HG02885 (cell line): ENCODE data around the gene BAHCC1.

Experiments
- ATAC-seq: cut with Tn5 transposase; IDR thresholded peaks from one replicate; pipeline ENCODE4 v1.9.1; 2021; ENCODE audit warnings: mild to moderate bottlenecking; ENCODE audit not compliant: unreplicated experiment, poor library complexity

BAHCC1 gene

GRCh38 chr17:81471818-81472456 lies 76.7 kb downstream of the BAHCC1 start:
- no peak for ATAC-seq

GRCh38 chr17:81473019-81473418 lies 77.8 kb downstream of the BAHCC1 start:
- no peak for ATAC-seq

GRCh38 chr17:81474958-81475357 lies 79.7 kb downstream of the BAHCC1 start:
- ATAC-seq: no peak

- ATAC-seq: no peak
These were observed 80.8 kb downstream of the BAHCC1 start for GRCh38 chr17:81476097-81476496.

GRCh38 chr17:81476635-81477034 lies 81.4 kb downstream of the BAHCC1 start:
- no peak for ATAC-seq

GRCh38 chr17:81477173-81477572 lies 81.9 kb downstream of the BAHCC1 start:
- ATAC-seq: no peak

- ATAC-seq: no peak
These were observed 82.9 kb downstream of the BAHCC1 start for GRCh38 chr17:81478119-81478518.

- ATAC-seq: no peak
These were observed 84.2 kb downstream of the BAHCC1 start for GRCh38 chr17:81479175-81480071.

- no peak for ATAC-seq
These were observed 85.1 kb downstream of the BAHCC1 start for GRCh38 chr17:81480140-81481072.

DNA sequence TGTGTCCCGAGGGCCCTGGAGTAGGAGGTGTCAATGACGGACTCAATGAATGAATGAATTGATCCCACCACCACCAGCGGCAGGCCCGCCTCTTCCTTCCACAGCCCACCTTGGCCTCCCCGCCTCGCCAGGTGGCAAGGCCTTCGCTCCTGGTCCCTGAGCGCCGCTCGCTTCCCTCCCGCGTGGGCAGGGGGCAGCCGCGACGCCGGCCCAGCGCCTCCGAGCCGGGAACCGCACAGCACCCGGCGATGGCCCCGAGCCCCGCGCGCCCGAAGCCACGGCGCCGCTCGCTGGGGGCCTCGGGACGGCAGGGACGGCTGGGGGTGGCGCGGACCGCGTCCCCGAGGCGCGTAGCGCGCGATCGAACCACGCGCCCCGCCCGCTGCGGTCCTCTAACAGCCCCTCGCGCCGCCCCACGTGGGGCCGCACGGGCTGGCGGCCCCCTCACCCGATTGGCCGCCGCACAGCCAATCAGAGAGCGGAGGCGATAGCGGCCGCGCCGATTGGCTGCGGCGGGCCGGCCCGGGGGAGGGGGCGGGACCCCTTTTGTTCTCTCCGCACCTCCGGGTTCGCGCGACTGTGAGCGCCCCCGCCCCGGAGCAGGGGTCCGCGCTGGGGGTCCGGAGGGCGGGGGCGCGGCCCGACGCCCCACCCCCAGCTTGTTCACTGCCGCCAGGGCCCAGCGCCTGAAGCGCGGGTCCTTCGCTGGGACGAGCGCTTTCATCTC lies 86.0 kb downstream of the BAHCC1 start:
- no peak for ATAC-seq

GRCh38 chr17:81481815-81482505 lies 86.7 kb downstream of the BAHCC1 start:
- ATAC-seq: no peak

GRCh38 chr17:81482673-81483072 lies 87.4 kb downstream of the BAHCC1 start:
- no peak for ATAC-seq

GRCh38 chr17:81483085-81483861 lies 88.0 kb downstream of the BAHCC1 start:
- no peak for ATAC-seq

GRCh38 chr17:81483862-81484194 lies 88.6 kb downstream of the BAHCC1 start:
- ATAC-seq: no peak

DNA sequence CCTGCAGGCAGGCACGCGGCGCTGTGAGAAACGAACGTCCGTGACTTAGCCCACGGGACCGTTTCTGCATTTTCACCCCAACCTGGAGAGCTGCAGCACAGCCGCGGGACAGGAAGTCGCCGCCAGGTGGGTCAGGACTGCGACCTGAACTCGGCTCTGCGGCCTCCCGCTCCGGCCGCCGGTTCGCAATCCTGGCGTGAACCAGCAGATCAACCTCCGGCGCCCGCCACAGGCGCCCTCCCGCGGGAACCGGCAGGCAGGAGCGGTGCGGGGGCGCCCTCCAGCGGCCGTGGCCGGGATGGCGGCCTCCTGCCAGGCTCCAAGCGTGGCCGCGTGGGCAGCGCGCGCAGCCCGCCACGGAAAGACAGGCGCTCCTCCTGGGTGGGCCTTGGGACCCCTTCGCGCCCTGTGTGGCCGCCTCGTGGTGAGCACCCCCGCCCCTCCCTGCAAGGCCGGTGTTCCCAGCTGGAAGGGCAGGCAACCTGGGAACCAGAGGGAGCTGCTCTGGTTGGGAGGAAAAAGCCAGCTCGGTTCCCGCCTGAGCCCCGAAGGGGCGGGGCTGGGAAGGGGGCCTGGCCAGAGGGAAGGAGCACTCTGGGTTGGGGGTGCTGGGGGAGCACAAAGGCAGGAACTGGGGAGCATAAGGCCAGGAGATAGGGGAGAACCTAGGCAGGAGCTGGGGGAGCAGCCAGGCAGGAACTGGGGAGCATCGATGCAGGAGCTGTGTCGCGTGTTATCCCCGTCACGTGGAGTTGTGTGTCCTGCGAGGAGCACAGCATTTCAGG lies 89.1 kb downstream of the BAHCC1 start:
- peak; percentile 70 for ATAC-seq

GRCh38 chr17:81486199-81486810 lies 91.0 kb downstream of the BAHCC1 start:
- ATAC-seq: no peak

DNA sequence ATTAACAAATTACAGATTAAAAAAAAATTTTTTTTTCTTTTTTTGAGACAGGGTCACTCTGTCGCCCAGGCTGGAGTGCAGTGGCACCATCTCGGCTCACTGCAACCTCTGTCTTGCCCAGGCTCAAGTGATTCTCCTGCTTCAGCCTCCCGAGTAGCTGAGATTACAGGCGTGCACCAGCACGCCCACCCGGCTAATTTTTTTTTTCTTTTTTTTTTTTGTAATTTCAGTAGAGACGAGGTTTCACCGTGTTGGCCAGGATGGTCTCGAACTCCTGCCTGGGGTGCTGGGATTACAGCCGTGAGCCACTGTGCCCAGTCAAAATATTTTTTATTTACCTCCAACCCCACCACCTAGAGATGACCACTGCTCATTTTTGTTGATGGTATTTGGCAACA lies 91.8 kb downstream of the BAHCC1 start:
- no peak for ATAC-seq
